K562 (cell line): ENCODE results near the gene MBIP. TPM values are rescaled to one million over a fixed set of nuclear protein-coding genes. Genes with fewer than 3 reads are reported as not detected.

Source experiments
- ATAC-seq: fragments of 200-7000 bp; cut with Tn5 transposase; 3 replicates; pipeline ENCODE4 v1.9.1; 2020; ENCODE audit warnings: moderate library complexity
- BruUV-seq: library from RNA; stranded (reverse); fragments of 400-500 nt; replicated peaks from 2 replicates; lab custom pipeline; 2021; lab: Mats Ljungman, UMichigan
- CTCF ChIA-PET: fragments of 300-600 bp; formaldehyde crosslinking; extraction: SDS; loops from one replicate; lab custom pipeline; 2021; ENCODE audit warnings: low intra/inter-chr PET ratio; lab: Yijun Ruan, JAX
- POLR2A ChIA-PET: fragments of 300-600, 350-650 bp; sonication (Branson Sonifier 250); formaldehyde crosslinking; extraction: SDS; loops from one replicate; lab custom pipeline; 2021; ENCODE audit warnings: antibody characterized with exemption, inconsistent platforms; lab: Yijun Ruan, JAX
- DNase-seq, 4 experiments: peaks; one replicate each; pipeline versions ENCODE4 v3.0.0 to v3.0.0-alpha.2; 2011 to 2018; ENCODE audit warnings: low spot score in 3 of 4, mixed read lengths in 3 of 4; ENCODE audit errors: extremely low read depth in 1 of 4
- FAIRE-seq: peaks from 2 replicates; lab custom pipeline; 2011; peaks lifted over from hg19 to GRCh38; lab: Jason Lieb, UNC
- H2AFZ ChIP-seq: 2 replicates; pipeline ENCODE4 v1.6.0; 2011; ENCODE audit warnings: low read depth, low read length, control low read depth, inconsistent platforms
- H3K27ac ChIP-seq: fragments of 200-600 bp; 3 replicates; pipeline ENCODE4 v1.8.0; 2011; ENCODE audit warnings: low read depth, mild to moderate bottlenecking, control low read depth, inconsistent platforms, low read length, moderate library complexity, mixed read lengths; ENCODE audit errors: extremely low read depth
- H3K27me3 ChIP-seq, 2 experiments: fragments of 300-600 bp in 1 of 2; 2 replicates in 1 of 2; 3 replicates in 1 of 2; pipeline versions ENCODE4 v1.6.0 to v1.8.0; 2011; ENCODE audit warnings: inconsistent platforms in 2 of 2, low read length in 2 of 2, mild to moderate bottlenecking in 1 of 2, mixed read lengths in 1 of 2, moderate library complexity in 1 of 2; ENCODE audit not compliant: control insufficient read depth in 2 of 2, insufficient read depth in 2 of 2
- H3K36me3 ChIP-seq: fragments of 300-600 bp; 3 replicates; pipeline ENCODE4 v1.8.0; 2011; ENCODE audit warnings: mild to moderate bottlenecking, low read length, inconsistent platforms; ENCODE audit not compliant: control insufficient read depth, insufficient read depth
- H3K4me1 ChIP-seq, 2 experiments: fragments of 200-600 bp in 1 of 2; replicated peaks in 1 of 2; 2 replicates in 1 of 2; 3 replicates in 1 of 2; pipeline versions ENCODE4 v1.5.1 to v1.8.0; 2011; ENCODE audit warnings: inconsistent platforms in 2 of 2, low read length in 2 of 2, mild to moderate bottlenecking in 1 of 2, mixed read lengths in 1 of 2, moderate library complexity in 1 of 2; ENCODE audit not compliant: control insufficient read depth in 2 of 2, insufficient read depth in 2 of 2
- H3K4me2 ChIP-seq: 2 replicates; pipeline ENCODE4 v1.6.1; 2011; ENCODE audit warnings: low read length, control low read depth, inconsistent platforms, mixed read lengths; ENCODE audit not compliant: insufficient read depth
- H3K4me3 ChIP-seq: fragments of 200-600 bp; sonication (generic), shearing (Covaris generic); 2 replicates; pipeline ENCODE4 v1.5.1; 2016; ENCODE audit warnings: control low read depth, inconsistent platforms
- H3K79me2 ChIP-seq: fragments of 200-600 bp; 3 replicates; pipeline ENCODE4 v1.8.0; 2011; ENCODE audit warnings: low read length, inconsistent platforms; ENCODE audit not compliant: control insufficient read depth, insufficient read depth
- H3K9ac ChIP-seq, 2 experiments: 2 replicates each; pipeline versions ENCODE4 v1.6.0 to v1.6.1; 2011; ENCODE audit warnings: low read depth in 2 of 2, low read length in 2 of 2, control low read depth in 1 of 2, inconsistent platforms in 1 of 2, mild to moderate bottlenecking in 1 of 2, mixed read lengths in 1 of 2; ENCODE audit not compliant: insufficient read depth in 1 of 2
- H3K9me1 ChIP-seq: one replicate; pipeline ENCODE4 v1.6.0; 2011; ENCODE audit warnings: inconsistent platforms, mild to moderate bottlenecking, low read length, moderate library complexity; ENCODE audit not compliant: control insufficient read depth, insufficient read depth
- H3K9me3 ChIP-seq: replicated peaks from 2 replicates; pipeline ENCODE4 v1.5.1; 2011; ENCODE audit warnings: low read depth, low read length, inconsistent platforms; ENCODE audit not compliant: control insufficient read depth, insufficient read depth
- H4K20me1 ChIP-seq: replicated peaks from 2 replicates; pipeline ENCODE4 v1.6.1; 2011; ENCODE audit warnings: low read length, inconsistent platforms, mixed read lengths; ENCODE audit not compliant: control insufficient read depth, insufficient read depth
- CBFB ChIP-seq: sonication (generic); formaldehyde crosslinking; IDR thresholded peaks from 2 replicates; pipeline ENCODE4 v1.4.0; 2020; ENCODE audit warnings: mild to moderate bottlenecking, missing genetic modification reagents
- FOXJ3 ChIP-seq: sonication (generic); formaldehyde crosslinking; IDR thresholded peaks from 2 replicates; pipeline ENCODE4 v1.4.0; 2020; ENCODE audit warnings: mild to moderate bottlenecking, missing genetic modification reagents
- ILK ChIP-seq: fragments of 450-650 bp; IDR thresholded peaks from 2 replicates; pipeline ENCODE4 v1.6.1; 2016; ENCODE audit warnings: missing genetic modification characterization, low read depth, mild to moderate bottlenecking, missing compliant biosample characterization, moderate library complexity, borderline replicate concordance
- MAFF ChIP-seq: IDR thresholded peaks from 2 replicates; pipeline ENCODE4 v1.6.1; 2012; ENCODE audit warnings: low read length, improper control_type of control experiment
- NCOA4 ChIP-seq: fragments of 450-650 bp; IDR thresholded peaks from 2 replicates; pipeline ENCODE4 v1.6.1; 2018; ENCODE audit warnings: mild to moderate bottlenecking; ENCODE audit not compliant: partially characterized antibody
- RFX1 ChIP-seq: fragments of 450-650 bp; IDR thresholded peaks from 2 replicates; pipeline ENCODE4 v1.6.1; 2016; ENCODE audit warnings: mild to moderate bottlenecking, moderate library complexity
- TAF7 ChIP-seq: fragments of 450-650 bp; IDR thresholded peaks from 2 replicates; pipeline ENCODE4 v1.6.1; 2016; ENCODE audit warnings: missing genetic modification characterization, missing compliant biosample characterization
- ZNF316 ChIP-seq: fragments of 450-650 bp; IDR thresholded peaks from 2 replicates; pipeline ENCODE4 v1.6.1; 2016
- WGBS: fragments of 100-300 bp; shearing (Covaris generic); methylation state at CpG from one replicate; pipeline ENCODE4 v1.1.6; 2016; ENCODE audit warnings: low coverage, mixed read lengths; ENCODE audit not compliant: insufficient coverage; ENCODE audit errors: missing lambda C conversion rate; 5-methylcytosine and 5-hydroxymethylcytosine counted together
- in situ Hi-C: fragments of 300-500 bp; cut with MboI; formaldehyde crosslinking; loops from 4 replicates; pipeline ENCODE4 v1.15.0; 2018; ENCODE audit warnings: inconsistent platforms, mixed read lengths
- intact Hi-C: fragments of 100-400 bp; cut with micrococcal nuclease; formaldehyde crosslinking; loops from 2 replicates; pipeline ENCODE4 v1.14.2; 2022
- polyA plus RNA-seq, 8 experiments: library from polyadenylated mRNA; depleted of rRNA in 4 of 8; stranded (reverse) in 5 of 8; unstranded in 3 of 8; fragments of >200 nt; fragmentation: Nextera tagmentation in 2 of 8; fragmentation: Illumina TruSeq in 1 of 8; extraction: Ambion mirVana in 2 of 8; extraction: Trizol in 1 of 8; gene quantifications; 2 replicates each; pipeline versions ENCODE4 v1.2.1 to v1.2.3, GENCODE V29; 2011 to 2014; ENCODE audit warnings: inconsistent platforms in 1 of 8, missing spikeins in 1 of 8
- total RNA-seq, 7 experiments: library from RNA; depleted of rRNA in 6 of 7; stranded (reverse); fragments of >200 nt in 6 of 7; fragmentation: Illumina TruSeq in 2 of 7; extraction: Trizol in 2 of 7; gene quantifications; 2 replicates each; pipeline versions ENCODE4 v1.2.1 to v1.2.3, GENCODE V29; 2011 to 2021; ENCODE audit warnings: low replicate concordance in 1 of 7

Gene MBIP
- total and polyA plus RNA-seq, 9 of the 15 experiments (the other 6 are each of a cell fraction or from before 2014, with no cell fraction given): 8.4 to 31.1 (median 19.4) TPM

- in situ Hi-C loops: no loop called here
- H3K4me1 ChIP-seq: peaks cover 0 to 4% of the 10 kb centered on the region in 2 experiments; a peak in 3 of 5 replicates
- POLR2A ChIA-PET: interaction anchor here (1.0 to 1.9 kb wide), 2 partner anchors 8 to 11 kb away, joined by 3 to 4 read pairs; no protein-coding TSS in a partner anchor
- H3K79me2 ChIP-seq: no peaks in the 10 kb centered on the region
- H3K4me3 ChIP-seq: no peak overlapping the region
- BruUV-seq: no TSS peak
- no peak overlapping the region for H3K4me2 ChIP-seq
- H4K20me1 ChIP-seq: no peaks in the 10 kb centered on the region
- no peaks in the 10 kb centered on the region for H3K9me1 ChIP-seq
- no peaks in the 10 kb centered on the region for H3K9me3 ChIP-seq
- no peak for FAIRE-seq
- no peaks in the 10 kb centered on the region for H3K36me3 ChIP-seq
- no peak overlapping the region for H2AFZ ChIP-seq
- no peak for ATAC-seq
- WGBS: 58% methylated on average over 2 of the region's 3 CpGs
- intact Hi-C loops: no loop called here
- TF ChIP-seq CBFB (CRISPR knock-in tag) (no peak), RFX1 (peak; percentile 38), MAFF (peak; percentile 23; the same call in 1 of the 2 replicates), FOXJ3 (CRISPR knock-in tag) (no peak), TAF7 (tag) (no peak), ZNF316 (peak; percentile 32; the same call in 1 of the 2 replicates), ILK (tag) (no peak), NCOA4 (no peak)
- H3K27ac ChIP-seq: no peak overlapping the region
- H3K9ac ChIP-seq: no peak overlapping the region
- H3K27me3 ChIP-seq: no peaks in the 10 kb centered on the region
- CTCF ChIA-PET: no interaction called here
- no peak for DNase-seq
These were observed 44.7 kb downstream of the MBIP start for GRCh38 chr14:36275741-36276140.
